ENCODE data around the gene BLOC1S2.
A peak's percentile ranks its signal among the peaks of the same experiment; 100 is the strongest.
"Not testable (repeated sequence)": the region's sequence is repeated elsewhere in the genome, so short reads cannot be mapped to it uniquely, and the experiment has no call there.

The BLOC1S2 gene

GRCh38 chr10:100286051-100287033 lies at the start of gene BLOC1S2:
TSS of gene BLOC1S2 (minus strand) at chr10:100286680. CDS start at chr10:100286659, 21 bp downstream.
- peak; percentile 91 for DNase-seq (ENCODE audit: low spot score)

- DNase-seq (ENCODE audit: low spot score): no peak
Measured at GRCh38 chr10:100334762-100335161, 48.3 kb upstream of the BLOC1S2 start.

- no peak for DNase-seq (ENCODE audit: low spot score)
Measured at GRCh38 chr10:100333661-100334440, 47.4 kb upstream of the BLOC1S2 start.

GRCh38 chr10:100333106-100333505 lies 46.6 kb upstream of the BLOC1S2 start:
- DNase-seq (ENCODE audit: low spot score): no peak

- DNase-seq (ENCODE audit: low spot score): no peak
Measured at GRCh38 chr10:100330079-100330478, 43.6 kb upstream of the BLOC1S2 start, which contains the start of gene PKD2L1. TSS of gene PKD2L1 (minus strand) at chr10:100330228. CDS start at chr10:100330103, 125 bp downstream.

- DNase-seq (ENCODE audit: low spot score): no peak
Measured at GRCh38 chr10:100328198-100328597, 41.7 kb upstream of the BLOC1S2 start.

GRCh38 chr10:100327718-100328009 lies 41.2 kb upstream of the BLOC1S2 start:
- no peak for DNase-seq (ENCODE audit: low spot score)

GRCh38 chr10:100327007-100327717 lies 40.7 kb upstream of the BLOC1S2 start:
- peak; percentile 72 for DNase-seq (ENCODE audit: low spot score)

GRCh38 chr10:100325158-100325557 lies 38.7 kb upstream of the BLOC1S2 start:
- DNase-seq (ENCODE audit: low spot score): no peak

GRCh38 chr10:100319707-100320402 lies 33.4 kb upstream of the BLOC1S2 start:
- peak; percentile 66 for DNase-seq (ENCODE audit: low spot score)

GRCh38 chr10:100318207-100318606 lies 31.7 kb upstream of the BLOC1S2 start:
- no peak for DNase-seq (ENCODE audit: low spot score)

- no peak for DNase-seq (ENCODE audit: low spot score)
Measured at GRCh38 chr10:100315615-100316014, 29.1 kb upstream of the BLOC1S2 start.

- DNase-seq (ENCODE audit: low spot score): no peak
Measured at GRCh38 chr10:100311298-100311697, 24.8 kb upstream of the BLOC1S2 start.

GRCh38 chr10:100307684-100308083 lies 21.2 kb upstream of the BLOC1S2 start:
- DNase-seq (ENCODE audit: low spot score): no peak

GRCh38 chr10:100306861-100307260 lies 20.4 kb upstream of the BLOC1S2 start:
- no peak for DNase-seq (ENCODE audit: low spot score)

- no peak for DNase-seq (ENCODE audit: low spot score)
Measured at GRCh38 chr10:100304414-100304813, 17.9 kb upstream of the BLOC1S2 start.

GRCh38 chr10:100303724-100304319 lies 17.3 kb upstream of the BLOC1S2 start:
- peak; percentile 68 for DNase-seq (ENCODE audit: low spot score)

- DNase-seq (ENCODE audit: low spot score): not testable (repeated sequence)
Measured at GRCh38 chr10:100301123-100301522, 14.6 kb upstream of the BLOC1S2 start.

GRCh38 chr10:100297242-100297641 lies 10.8 kb upstream of the BLOC1S2 start:
- DNase-seq (ENCODE audit: low spot score): no peak

- DNase-seq (ENCODE audit: low spot score): no peak
Measured at GRCh38 chr10:100293066-100293465, 6.6 kb upstream of the BLOC1S2 start.

- DNase-seq (ENCODE audit: low spot score): not testable (repeated sequence)
Measured at GRCh38 chr10:100292300-100292699, 5.8 kb upstream of the BLOC1S2 start.
